Endothelial cell (in vitro differentiated cells): Measurements from ENCODE around the gene IFI6. TPM values are rescaled to one million over a fixed set of nuclear protein-coding genes. Genes with fewer than 3 reads are reported as not detected.

Source experiments
- DNase-seq: peaks from one replicate; pipeline ENCODE4 v3.0.0; 2021; ENCODE audit warnings: low spot score
- H3K27ac Mint-ChIP-seq: one replicate; pipeline ENCODE4 v1.8.0; 2021; ENCODE audit warnings: mixed read lengths, inconsistent platforms; ENCODE audit not compliant: unreplicated experiment
- H3K27me3 Mint-ChIP-seq: one replicate; pipeline ENCODE4 v1.8.0; 2021; ENCODE audit warnings: mild to moderate bottlenecking, moderate library complexity, mixed read lengths, inconsistent platforms; ENCODE audit not compliant: unreplicated experiment
- H3K36me3 Mint-ChIP-seq: one replicate; pipeline ENCODE4 v1.8.0; 2021; ENCODE audit warnings: mild to moderate bottlenecking, low read depth, mixed read lengths, inconsistent platforms; ENCODE audit not compliant: unreplicated experiment
- H3K4me1 Mint-ChIP-seq: one replicate; pipeline ENCODE4 v1.8.0; 2021; ENCODE audit warnings: mild to moderate bottlenecking, mixed read lengths, inconsistent platforms; ENCODE audit not compliant: unreplicated experiment
- H3K4me3 Mint-ChIP-seq: one replicate; pipeline ENCODE4 v1.8.0; 2021; ENCODE audit warnings: mild to moderate bottlenecking, mixed read lengths, inconsistent platforms; ENCODE audit not compliant: unreplicated experiment
- H3K9me3 Mint-ChIP-seq: one replicate; pipeline ENCODE4 v1.8.0; 2021; ENCODE audit warnings: mixed read lengths, inconsistent platforms; ENCODE audit not compliant: unreplicated experiment
- CTCF ChIP-seq: fragments of 200-600 bp; sonication (generic); IDR thresholded peaks from one replicate; pipeline ENCODE4 v1.5.0; 2021; ENCODE audit warnings: antibody characterized with exemption; ENCODE audit not compliant: unreplicated experiment
- total RNA-seq: library from RNA; stranded (reverse); fragmentation: NEBNext Ultra II Directional; extraction: Animal tissue kit (Norgen Biotek cat#: 25700); gene quantifications from one replicate; pipeline ENCODE4 v1.2.1, GENCODE V29; 2021; ENCODE audit not compliant: unreplicated experiment

IFI6 gene
- total RNA-seq, 1 donor from 2014 or later, result 9.7 TPM

- no peak for TF ChIP-seq CTCF
These were observed 6.9 kb downstream of the IFI6 start for GRCh38 chr1:27665016-27665651.

GRCh38 chr1:27664291-27664690 lies 7.7 kb downstream of the IFI6 start:
- Mint-ChIP-seq H3K27ac (no peak overlapping the region), H3K27me3 (peaks cover 9% of the 10 kb centered on the region), H3K4me1 (peaks cover 26% of the 10 kb centered on the region), H3K36me3 (no peaks in the 10 kb centered on the region), H3K9me3 (no peaks in the 10 kb centered on the region), H3K4me3 (no peak overlapping the region)
- TF ChIP-seq CTCF, result no peak
- DNase-seq, result no peak

More at GRCh38 chr1:27665016-27665651, 6.9 kb downstream of the IFI6 start:
- Mint-ChIP-seq H3K36me3 (no peaks in the 10 kb centered on the region), H3K4me3 (no peak overlapping the region), H3K27me3 (peaks cover 9% of the 10 kb centered on the region), H3K9me3 (no peaks in the 10 kb centered on the region), H3K27ac (no peak overlapping the region), H3K4me1 (peaks cover 23% of the 10 kb centered on the region)
- DNase-seq, result no peak

- Mint-ChIP-seq H3K4me3 (peak overlapping the region; percentile 62), H3K9me3 (no peaks in the 10 kb centered on the region), H3K4me1 (peaks cover 28% of the 10 kb centered on the region), H3K36me3 (no peaks in the 10 kb centered on the region), H3K27ac (peak overlapping the region; percentile 94), H3K27me3 (peaks cover 17% of the 10 kb centered on the region)
- TF ChIP-seq CTCF, result peak; percentile 96
- DNase-seq, result peak; percentile 94
These were observed 9.1 kb downstream of the IFI6 start for GRCh38 chr1:27662707-27663393.

- Mint-ChIP-seq H3K27me3 (peaks cover 17% of the 10 kb centered on the region), H3K27ac (peak overlapping the region; percentile 94), H3K4me3 (no peak overlapping the region), H3K9me3 (no peaks in the 10 kb centered on the region), H3K36me3 (no peaks in the 10 kb centered on the region), H3K4me1 (peaks cover 28% of the 10 kb centered on the region)
- no peak for TF ChIP-seq CTCF
- no peak for DNase-seq
These were observed 9.7 kb downstream of the IFI6 start for GRCh38 chr1:27662261-27662660.
